ENCODE measurements around the gene DDX11.
"Not testable (repeated sequence)": the region's sequence is repeated elsewhere in the genome, so short reads cannot be mapped to it uniquely, and the experiment has no call there.

DDX11 gene

GRCh38 chr12:31118347-31119191 is 44.9 kb downstream of the DDX11 start:
- peak overlapping the region; percentile 63 to 78 for H3K4me3 Mint-ChIP-seq
- no peak overlapping the region for H3K27ac Mint-ChIP-seq
- ATAC-seq (replicated peaks) (peak; percentile 76 to 87), DNase-seq (peak; percentile 26)
- peaks cover 5 to 30% of the 10 kb centered on the region in 2 donors for H3K27me3 Mint-ChIP-seq
- H3K9me3 Mint-ChIP-seq = no peaks in the 10 kb centered on the region
- H3K36me3 Mint-ChIP-seq = no peaks in the 10 kb centered on the region
- peaks cover 6 to 32% of the 10 kb centered on the region in 2 donors for H3K4me1 Mint-ChIP-seq

DNA sequence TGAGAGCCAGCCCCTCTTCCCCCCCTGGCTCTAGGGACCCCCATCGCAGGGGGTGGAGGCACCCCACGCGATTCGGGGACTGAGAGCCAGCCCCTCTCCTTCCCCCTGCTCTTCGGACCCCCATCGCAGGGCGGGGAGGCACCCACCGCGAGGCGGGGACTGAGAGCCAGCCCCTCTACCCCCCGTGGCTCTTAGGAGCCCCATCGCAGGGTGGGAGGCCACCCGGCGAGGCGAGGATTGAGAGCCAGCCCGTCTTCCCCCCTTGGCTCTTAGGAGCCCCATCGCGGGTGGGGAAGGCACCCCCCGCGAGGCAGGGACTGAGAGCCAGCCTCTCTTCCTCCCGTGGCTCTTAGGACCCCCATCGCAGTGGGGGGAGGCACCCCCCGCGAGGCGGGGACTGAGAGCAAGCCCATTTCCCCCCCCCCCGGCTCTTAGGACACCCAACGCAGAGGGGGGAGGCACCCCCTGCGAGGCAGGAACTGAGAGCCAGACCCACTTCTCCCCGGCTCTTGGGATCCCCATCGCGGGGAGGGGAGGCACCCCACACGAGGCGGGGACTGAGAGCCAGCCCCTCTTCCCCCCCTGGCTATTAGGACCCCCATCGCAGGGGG is 45.6 kb downstream of the DDX11 start:
- DNase-seq (no peak), ATAC-seq (replicated peaks) (peak in 1 of 2 donors; percentile 34)
- Mint-ChIP-seq H3K36me3 (no peaks in the 10 kb centered on the region), H3K4me3 (peak overlapping the region; percentile 63 to 78), H3K4me1 (peaks cover 6 to 32% of the 10 kb centered on the region in 2 donors), H3K27ac (no peak overlapping the region), H3K27me3 (peaks cover 5 to 30% of the 10 kb centered on the region in 2 donors), H3K9me3 (no peaks in the 10 kb centered on the region)

GRCh38 chr12:31119803-31120211 is 46.1 kb downstream of the DDX11 start:
- H3K36me3 Mint-ChIP-seq = no peaks in the 10 kb centered on the region
- H3K4me1 Mint-ChIP-seq = peaks cover 6 to 32% of the 10 kb centered on the region in 2 donors
- ATAC-seq (replicated peaks) (no peak), DNase-seq (no peak)
- H3K9me3 Mint-ChIP-seq = no peaks in the 10 kb centered on the region
- no peak overlapping the region for H3K27ac Mint-ChIP-seq
- H3K27me3 Mint-ChIP-seq = peaks cover 5 to 30% of the 10 kb centered on the region in 2 donors
- H3K4me3 Mint-ChIP-seq = peak overlapping the region; percentile 17 to 50

GRCh38 chr12:31120392-31121008 is 46.8 kb downstream of the DDX11 start:
- H3K36me3 Mint-ChIP-seq = no peaks in the 10 kb centered on the region
- peak overlapping the region; percentile 17 to 62 for H3K4me3 Mint-ChIP-seq
- ATAC-seq (replicated peaks) = no peak
- peaks cover 6 to 32% of the 10 kb centered on the region in 2 donors for H3K4me1 Mint-ChIP-seq
- no peaks in the 10 kb centered on the region for H3K9me3 Mint-ChIP-seq
- peaks cover 5 to 30% of the 10 kb centered on the region in 2 donors for H3K27me3 Mint-ChIP-seq
- H3K27ac Mint-ChIP-seq = peak overlapping the region; percentile 31
- no peak for DNase-seq

GRCh38 chr12:31121022-31121728 is 47.5 kb downstream of the DDX11 start:
- ATAC-seq (replicated peaks); H3K9me3 Mint-ChIP-seq; DNase-seq; H3K4me3 Mint-ChIP-seq; H3K36me3 Mint-ChIP-seq; H3K27ac Mint-ChIP-seq: not testable (repeated sequence)
- Mint-ChIP-seq H3K27me3 (peaks cover 5 to 30% of the 10 kb centered on the region in 2 donors), H3K4me1 (peaks cover 6 to 32% of the 10 kb centered on the region in 2 donors)

DNA sequence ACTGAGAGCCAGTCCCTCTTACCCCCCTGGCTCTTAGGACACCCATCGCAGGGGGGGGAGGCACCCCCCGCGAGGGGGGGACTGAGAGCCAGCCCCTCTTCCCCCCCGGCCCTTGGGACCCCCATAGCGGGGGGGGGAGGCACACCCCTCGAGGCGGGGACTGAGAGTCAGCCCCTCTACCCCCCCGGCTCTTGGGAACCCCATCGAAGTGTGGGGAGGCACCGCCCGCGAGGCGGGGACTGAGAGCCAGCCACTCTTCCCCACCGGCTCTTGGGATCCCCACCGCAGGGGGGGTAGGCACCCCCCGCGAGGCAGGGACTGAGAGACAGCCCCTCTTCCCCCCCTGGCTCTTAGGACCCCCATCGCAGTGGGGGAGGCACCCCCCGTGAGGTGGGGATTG is 48.8 kb downstream of the DDX11 start:
- H3K36me3 Mint-ChIP-seq = no peaks in the 10 kb centered on the region
- peaks cover 4 to 25% of the 10 kb centered on the region in 2 donors for H3K4me1 Mint-ChIP-seq
- ATAC-seq (replicated peaks) (no peak), DNase-seq (no peak)
- no peak overlapping the region for H3K27ac Mint-ChIP-seq
- no peak overlapping the region for H3K4me3 Mint-ChIP-seq
- no peaks in the 10 kb centered on the region for H3K9me3 Mint-ChIP-seq
- peaks cover 0 to 25% of the 10 kb centered on the region in 2 donors for H3K27me3 Mint-ChIP-seq

DNA sequence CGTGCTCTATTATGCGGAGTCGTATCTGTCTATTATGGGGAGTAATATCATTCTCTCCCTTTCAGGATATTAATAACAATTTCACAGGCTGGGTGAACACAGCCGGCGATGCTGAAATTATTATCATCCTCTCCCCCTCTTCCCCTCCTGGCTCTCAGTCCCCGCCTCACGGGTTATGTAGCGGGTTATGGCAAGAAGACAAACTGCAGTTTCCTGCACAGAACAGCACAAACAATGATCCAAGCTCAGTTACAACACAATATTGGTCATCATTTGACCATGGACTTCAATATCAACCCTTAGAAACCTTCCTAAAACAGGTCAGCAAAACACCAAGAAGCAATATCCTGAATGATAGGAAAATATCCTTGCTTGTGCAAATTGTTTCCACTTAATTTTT is 50.5 kb downstream of the DDX11 start:
- Mint-ChIP-seq H3K27me3 (peaks cover 4 to 20% of the 10 kb centered on the region in 2 donors), H3K4me1 (peaks cover 1 to 14% of the 10 kb centered on the region in 2 donors)
- not testable (repeated sequence) for ATAC-seq (replicated peaks); DNase-seq; H3K36me3 Mint-ChIP-seq; H3K27ac Mint-ChIP-seq; H3K4me3 Mint-ChIP-seq; H3K9me3 Mint-ChIP-seq

GRCh38 chr12:31125171-31125570 is 51.5 kb downstream of the DDX11 start:
- H3K27me3 Mint-ChIP-seq; H3K27ac Mint-ChIP-seq; H3K4me3 Mint-ChIP-seq; H3K36me3 Mint-ChIP-seq; ATAC-seq (replicated peaks); H3K4me1 Mint-ChIP-seq; H3K9me3 Mint-ChIP-seq; DNase-seq: not testable (repeated sequence)

DNA sequence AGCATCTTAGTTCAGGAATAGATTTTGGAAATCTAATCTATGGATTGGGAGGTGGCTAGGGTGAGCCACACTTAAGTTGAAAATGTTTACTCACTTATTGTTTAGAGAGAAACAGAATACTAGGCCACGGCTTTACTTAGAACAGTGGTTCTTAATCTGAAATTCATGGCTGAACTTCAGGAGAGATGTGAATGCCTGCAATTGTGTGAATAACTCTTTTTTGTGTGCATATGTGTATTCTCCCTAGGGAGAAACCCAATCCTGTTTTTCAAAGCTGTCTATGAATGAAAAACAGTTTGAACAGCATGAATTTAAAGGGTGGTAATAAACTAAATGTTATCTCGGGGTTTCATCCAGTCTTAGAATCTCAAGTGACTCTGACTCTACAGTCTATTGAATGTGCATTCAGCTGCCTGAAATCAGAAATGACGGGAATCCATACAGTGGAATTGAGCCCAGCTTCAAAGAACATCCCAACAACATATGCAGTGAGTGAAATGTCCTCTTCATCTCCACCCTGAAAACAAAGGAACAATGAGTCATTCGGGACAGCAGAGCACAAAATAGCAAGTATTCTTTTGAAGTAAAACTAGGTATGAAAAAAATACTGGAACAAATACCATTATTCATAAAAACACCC is 53.7 kb downstream of the DDX11 start:
- peaks cover 8 to 16% of the 10 kb centered on the region in 2 donors for H3K27me3 Mint-ChIP-seq
- not testable (repeated sequence) for DNase-seq; H3K9me3 Mint-ChIP-seq; H3K27ac Mint-ChIP-seq; H3K4me3 Mint-ChIP-seq; ATAC-seq (replicated peaks); H3K4me1 Mint-ChIP-seq; H3K36me3 Mint-ChIP-seq

DNA sequence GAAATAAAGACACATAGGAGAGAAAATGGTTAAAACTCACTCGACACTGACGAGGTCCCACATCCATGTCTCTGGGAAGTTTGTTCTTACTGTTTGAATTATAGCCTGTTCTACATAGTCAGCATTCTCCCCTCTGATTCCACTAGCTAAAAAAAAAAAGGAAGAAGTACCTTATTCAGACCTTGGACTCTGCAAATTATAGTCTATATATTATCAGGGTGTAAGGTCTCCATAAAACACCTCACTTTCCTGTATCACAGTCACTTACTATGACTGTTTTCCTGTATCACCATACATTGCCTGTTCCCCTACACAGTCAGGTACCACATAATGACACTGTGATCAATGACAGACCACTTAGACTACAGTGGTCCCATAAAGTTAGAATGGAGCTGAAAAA is 62.9 kb downstream of the DDX11 start:
- not testable (repeated sequence) for ATAC-seq (replicated peaks); H3K4me1 Mint-ChIP-seq; H3K9me3 Mint-ChIP-seq; H3K27ac Mint-ChIP-seq; H3K36me3 Mint-ChIP-seq; H3K27me3 Mint-ChIP-seq; DNase-seq; H3K4me3 Mint-ChIP-seq

GRCh38 chr12:31144768-31145167 is 71.1 kb downstream of the DDX11 start:
- not testable (repeated sequence) for H3K4me1 Mint-ChIP-seq; H3K27ac Mint-ChIP-seq; H3K27me3 Mint-ChIP-seq; H3K9me3 Mint-ChIP-seq; H3K4me3 Mint-ChIP-seq; ATAC-seq (replicated peaks); H3K36me3 Mint-ChIP-seq; DNase-seq

DNA sequence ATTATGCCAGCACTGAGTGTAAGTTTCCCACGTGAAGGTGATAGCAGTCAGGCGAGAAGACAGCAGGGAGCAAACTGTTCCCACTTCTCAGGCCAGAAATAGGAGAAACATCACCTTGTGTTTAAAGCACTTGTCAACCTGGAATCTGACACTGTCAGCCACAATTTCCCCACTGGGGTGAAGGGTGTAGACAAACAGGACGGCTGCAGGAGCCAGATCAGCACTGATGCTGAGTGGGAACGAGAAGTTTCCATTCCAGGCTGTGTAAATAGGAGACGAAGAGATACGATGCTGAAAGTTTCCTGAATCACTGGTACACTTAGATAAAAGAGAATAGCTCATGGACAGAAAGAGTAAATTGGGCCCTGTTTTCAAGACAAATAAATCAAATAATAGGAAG is 71.6 kb downstream of the DDX11 start:
- H3K27ac Mint-ChIP-seq; H3K36me3 Mint-ChIP-seq; ATAC-seq (replicated peaks); H3K27me3 Mint-ChIP-seq; H3K4me3 Mint-ChIP-seq; H3K9me3 Mint-ChIP-seq; DNase-seq; H3K4me1 Mint-ChIP-seq: not testable (repeated sequence)

- not testable (repeated sequence) for ATAC-seq (replicated peaks); H3K4me1 Mint-ChIP-seq; H3K4me3 Mint-ChIP-seq; H3K36me3 Mint-ChIP-seq; DNase-seq; H3K27me3 Mint-ChIP-seq; H3K9me3 Mint-ChIP-seq; H3K27ac Mint-ChIP-seq
Observed at GRCh38 chr12:31147415-31147814, 73.8 kb downstream of the DDX11 start.

- peaks cover 8 to 12% of the 10 kb centered on the region in 2 donors for H3K27me3 Mint-ChIP-seq
- not testable (repeated sequence) for DNase-seq; H3K9me3 Mint-ChIP-seq; H3K4me3 Mint-ChIP-seq; H3K27ac Mint-ChIP-seq; ATAC-seq (replicated peaks); H3K4me1 Mint-ChIP-seq; H3K36me3 Mint-ChIP-seq
Observed at GRCh38 chr12:31150766-31151165, 77.1 kb downstream of the DDX11 start.

All from stimulated activated naive B cell treated with anti-CD40 and anti-IgM and Interleukin-4, amounts not matched to agents 10 μg/mL and 1 μg/mL and 100 μg/mL, for 72 hours (primary cell).